RPMI7951 (cell line): ENCODE data around the gene BCL6B. TPM values are rescaled to one million over a fixed set of nuclear protein-coding genes. Genes with fewer than 3 reads are reported as not detected.
"Not testable (repeated sequence)": the region's sequence is repeated elsewhere in the genome, so short reads cannot be mapped to it uniquely, and the experiment has no call there.

Experiments used
- DNase-seq: peaks from one replicate; pipeline ENCODE4 v3.0.0-alpha.2; 2012; ENCODE audit warnings: low read depth
- total RNA-seq: library from RNA; depleted of rRNA; stranded (reverse); fragments of >200 nt; shearing (Covaris generic); gene quantifications from 2 replicates; pipeline ENCODE4 v1.2.3, GENCODE V29; 2014; rRNA removed

Gene BCL6B, protein sequence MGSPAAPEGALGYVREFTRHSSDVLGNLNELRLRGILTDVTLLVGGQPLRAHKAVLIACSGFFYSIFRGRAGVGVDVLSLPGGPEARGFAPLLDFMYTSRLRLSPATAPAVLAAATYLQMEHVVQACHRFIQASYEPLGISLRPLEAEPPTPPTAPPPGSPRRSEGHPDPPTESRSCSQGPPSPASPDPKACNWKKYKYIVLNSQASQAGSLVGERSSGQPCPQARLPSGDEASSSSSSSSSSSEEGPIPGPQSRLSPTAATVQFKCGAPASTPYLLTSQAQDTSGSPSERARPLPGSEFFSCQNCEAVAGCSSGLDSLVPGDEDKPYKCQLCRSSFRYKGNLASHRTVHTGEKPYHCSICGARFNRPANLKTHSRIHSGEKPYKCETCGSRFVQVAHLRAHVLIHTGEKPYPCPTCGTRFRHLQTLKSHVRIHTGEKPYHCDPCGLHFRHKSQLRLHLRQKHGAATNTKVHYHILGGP
- not detected in 2 replicates for total RNA-seq

DNA sequence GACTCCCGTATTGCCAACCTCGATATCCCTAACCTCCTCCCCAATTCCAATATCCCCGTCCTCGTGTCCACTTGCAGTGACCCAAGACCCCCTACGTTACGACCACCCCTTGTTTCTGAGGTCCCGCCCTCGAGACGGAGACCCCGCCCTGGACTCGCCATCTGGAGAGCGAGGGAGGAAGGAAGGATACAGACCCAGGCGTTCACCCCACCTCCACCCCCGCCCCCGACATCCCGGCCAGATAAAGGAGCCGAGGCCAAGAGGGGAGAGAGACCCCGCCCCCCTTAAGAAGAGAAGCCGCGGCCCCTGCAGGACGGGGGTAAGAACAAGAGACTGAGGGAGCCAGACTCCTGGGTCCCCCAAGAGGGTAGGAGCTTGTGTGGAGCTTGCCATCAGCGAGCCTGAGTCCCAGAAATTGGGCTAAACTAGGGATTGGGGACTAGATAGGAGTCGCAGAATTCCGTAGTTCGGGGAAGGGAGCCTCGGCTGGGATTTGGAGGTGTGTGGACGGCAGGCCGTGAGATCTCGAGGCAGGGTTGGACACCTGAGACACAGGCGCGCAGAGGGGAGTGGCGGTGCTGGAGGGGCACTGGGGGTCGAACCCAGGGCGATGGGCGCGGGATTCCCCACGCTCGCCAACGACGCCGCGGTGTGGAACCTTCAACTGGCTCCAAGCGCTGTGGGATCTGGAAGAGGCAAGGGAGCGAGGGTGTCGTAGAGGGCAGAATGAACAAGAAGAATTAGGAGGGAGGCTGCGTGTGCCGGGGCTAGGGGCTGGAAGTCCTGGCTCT, at the start of gene BCL6B:
Gene BCL6B (plus strand): TSS at position 270 of the 791 bp plus-strand sequence. CDS start 622 bp downstream, outside the sequence.
- no peak for DNase-seq

DNA sequence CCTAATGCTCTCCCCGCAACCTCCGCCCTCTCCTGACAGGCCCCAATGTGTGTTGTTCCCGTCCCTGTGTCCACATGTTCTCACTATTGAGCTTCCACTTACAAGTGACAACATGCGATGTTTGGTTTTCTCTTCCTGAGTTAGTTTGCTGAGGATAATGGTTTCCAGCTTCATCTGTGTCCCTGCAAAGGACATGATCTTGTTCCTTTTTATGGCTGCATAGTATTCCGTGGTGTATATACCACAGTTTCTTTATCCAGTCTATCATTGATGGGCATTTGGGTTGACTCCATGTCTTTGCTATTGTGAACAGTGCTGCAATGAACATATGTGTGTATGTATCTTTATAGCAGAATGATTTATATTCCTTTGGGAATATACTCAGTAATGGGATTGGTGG, 43.4 kb upstream of the BCL6B start:
- not testable (repeated sequence) for DNase-seq

DNA sequence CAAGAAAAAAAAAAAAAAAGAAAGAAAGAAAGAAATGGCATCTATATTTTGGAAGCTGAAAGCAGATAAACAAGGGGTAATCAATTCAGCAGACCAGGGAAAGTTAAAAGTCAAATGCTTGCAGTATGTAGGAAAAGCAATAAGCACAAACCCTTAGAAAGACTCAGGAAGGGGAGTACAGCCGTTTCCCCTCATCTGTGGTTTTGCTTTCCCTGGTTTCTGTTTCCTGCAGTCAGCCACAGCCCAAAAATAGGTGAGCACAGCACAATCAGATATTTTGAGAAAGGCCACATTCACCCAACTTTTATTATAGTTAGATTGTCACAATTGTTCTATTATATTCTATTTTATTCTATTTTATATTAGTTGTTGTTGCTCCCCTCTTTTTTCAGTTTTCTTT, 41.4 kb upstream of the BCL6B start:
- DNase-seq, result no peak

DNA sequence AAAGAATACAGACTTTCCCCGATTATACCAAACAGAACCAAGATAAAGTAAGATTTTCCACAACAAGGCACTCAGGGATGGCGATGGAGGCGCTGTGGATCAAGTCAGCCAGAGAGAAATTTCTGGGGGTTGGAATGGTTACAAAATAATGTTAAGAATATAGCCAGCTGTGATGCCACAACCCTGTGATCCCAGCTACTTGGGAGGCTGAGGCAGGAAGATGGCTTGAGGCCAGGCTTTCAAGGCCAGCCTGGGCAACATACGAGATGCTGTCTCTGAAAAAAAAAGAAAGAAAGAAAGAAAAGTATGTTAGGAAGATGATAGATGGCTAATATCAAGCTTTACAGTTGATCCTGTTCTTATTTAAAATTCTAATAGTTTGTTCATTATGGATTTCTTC, 37.6 kb upstream of the BCL6B start:
- DNase-seq, result no peak

DNA sequence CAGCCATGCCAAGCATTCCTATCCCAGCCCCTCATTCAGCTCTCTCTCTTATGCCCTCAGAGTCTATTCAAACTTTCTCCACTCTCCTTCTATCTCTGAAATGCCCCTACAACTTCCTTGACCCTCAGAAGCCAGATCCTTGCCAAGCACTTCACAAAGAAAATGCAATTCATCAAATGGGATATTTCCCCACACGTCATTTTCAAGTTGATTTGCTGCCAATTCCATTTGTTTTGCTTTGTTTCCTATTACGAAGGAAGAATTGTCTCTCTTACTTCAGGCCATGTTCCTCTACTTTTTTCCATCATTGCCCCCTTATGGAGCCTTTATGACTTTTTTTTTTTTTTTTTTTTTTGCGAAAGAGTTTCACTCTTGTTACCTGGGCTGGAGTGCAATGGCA, 36.2 kb upstream of the BCL6B start:
- DNase-seq, result no peak

DNA sequence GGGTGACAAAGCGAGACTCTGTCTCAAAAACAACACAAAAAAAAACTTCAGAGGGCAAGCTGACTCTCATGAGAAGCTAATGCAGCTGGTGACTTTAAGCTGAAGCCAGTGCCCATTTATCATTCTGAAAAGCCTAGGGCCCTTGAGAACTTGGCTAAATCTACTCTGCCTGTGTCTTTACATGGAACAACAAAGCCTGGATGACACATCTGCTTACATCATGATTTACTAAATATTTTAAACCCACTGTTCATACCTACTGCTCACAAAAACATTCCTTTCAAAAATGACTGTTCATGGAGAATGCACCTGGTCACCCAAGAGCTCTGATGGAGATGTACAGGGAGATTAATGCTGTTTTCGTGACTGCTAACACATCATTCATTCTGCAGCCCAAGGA, 33.1 kb upstream of the BCL6B start:
- no peak for DNase-seq

DNA sequence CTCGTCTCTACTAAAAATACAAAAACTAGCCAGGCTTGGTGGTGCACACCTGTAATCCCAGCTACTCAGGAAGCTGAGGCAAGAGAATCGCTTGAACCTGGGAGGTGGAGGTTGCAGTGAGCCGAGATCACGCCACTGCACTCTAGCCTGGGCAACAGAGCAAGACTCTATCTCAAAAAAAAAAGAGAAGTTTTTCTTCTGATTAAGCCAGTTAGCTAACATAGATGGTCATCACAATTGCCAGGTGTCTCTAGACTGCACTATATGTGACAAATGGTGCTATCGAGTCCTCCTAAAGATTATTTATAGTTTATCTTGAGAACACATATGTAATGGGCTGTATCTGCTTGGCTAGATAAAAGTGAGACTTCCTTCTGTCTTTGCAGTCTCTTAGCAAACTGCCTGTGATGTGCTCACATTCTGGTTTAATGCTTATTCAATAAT, 29.2 kb upstream of the BCL6B start:
- not testable (repeated sequence) for DNase-seq

DNA sequence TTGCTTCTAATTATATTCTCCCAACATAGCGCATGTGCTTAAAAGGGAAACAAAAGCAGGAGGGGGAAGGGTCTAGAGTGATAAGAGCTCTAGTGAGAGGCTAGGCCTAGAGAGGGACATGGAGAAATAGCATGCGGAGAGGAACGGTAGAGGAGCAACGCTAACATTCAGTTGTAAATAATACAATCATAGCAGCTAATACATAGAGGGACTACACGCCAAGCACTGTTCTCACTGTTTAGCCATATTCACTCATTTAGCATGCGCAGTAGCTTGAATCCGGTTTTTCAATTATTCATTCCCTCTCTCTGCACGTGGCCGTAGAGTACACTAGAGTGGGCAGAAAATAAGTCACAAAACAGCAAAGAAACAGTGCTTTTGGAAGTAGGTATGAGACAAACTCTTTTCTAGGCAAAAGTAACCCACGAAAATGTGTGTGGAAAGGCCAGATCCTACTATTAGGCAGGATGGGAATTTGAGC, 28.7 kb upstream of the BCL6B start:
- no peak for DNase-seq

DNA sequence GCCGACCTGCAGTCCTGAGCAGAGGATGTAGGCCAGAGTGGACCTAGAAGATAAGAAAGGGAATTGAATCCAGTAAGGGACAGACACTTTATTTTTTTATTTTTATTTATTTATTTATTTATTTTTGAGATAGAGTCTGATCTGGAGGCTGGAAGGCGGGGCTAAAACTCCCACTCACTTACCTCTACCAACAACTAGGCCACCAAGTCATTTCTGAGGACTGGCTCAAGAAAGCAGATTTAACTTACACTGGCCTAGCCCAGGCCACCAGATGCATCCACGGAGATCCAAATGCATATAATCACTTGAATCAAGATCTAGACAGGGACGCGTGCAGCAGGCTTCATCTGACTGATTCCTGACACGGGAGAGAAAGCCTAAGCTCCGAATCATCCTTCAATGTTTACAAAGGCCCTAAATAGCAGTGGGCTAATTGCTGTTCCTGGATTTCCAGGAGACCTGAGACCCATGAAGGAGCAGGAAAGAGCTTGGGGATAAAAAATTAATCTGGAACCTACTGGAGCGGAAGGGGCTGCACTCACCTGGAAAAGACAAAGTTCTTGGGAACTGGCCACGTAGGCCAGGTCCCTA, 28.1 kb upstream of the BCL6B start:
- DNase-seq, result no peak

DNA sequence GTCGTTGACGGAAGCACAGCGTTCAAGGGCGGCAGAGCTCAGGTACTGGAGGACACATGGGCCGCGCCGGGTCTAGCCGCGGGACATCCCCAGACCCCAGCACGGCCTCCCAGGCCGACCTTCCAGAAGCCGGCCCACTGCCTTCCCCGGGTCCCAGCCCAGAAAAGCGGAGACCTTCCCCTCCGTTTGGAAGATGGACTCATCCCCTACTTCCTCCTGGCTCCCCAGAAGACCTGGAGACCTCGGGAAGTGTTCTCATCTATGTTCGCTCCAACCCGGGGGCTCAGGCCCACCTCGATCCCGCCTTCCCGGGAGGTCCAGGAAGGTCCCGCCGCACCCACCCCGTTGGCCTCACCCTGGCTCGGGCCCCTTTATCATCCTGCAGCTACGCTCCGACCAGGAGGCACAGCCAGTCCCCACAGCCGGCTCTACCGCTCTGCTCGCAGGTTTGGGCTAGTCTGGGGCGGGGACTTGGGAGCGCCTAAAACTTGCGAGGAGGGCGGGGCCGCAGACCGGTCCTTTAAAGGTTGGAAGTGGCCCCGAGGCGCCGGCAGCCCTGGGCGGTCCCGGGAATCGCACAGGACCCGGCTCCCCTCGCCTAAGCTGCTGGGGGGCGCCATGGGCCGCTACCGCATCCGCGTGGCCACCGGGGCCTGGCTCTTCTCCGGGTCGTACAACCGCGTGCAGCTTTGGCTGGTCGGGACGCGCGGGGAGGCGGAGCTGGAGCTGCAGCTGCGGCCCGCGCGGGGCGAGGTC, 27.2 kb upstream of the BCL6B start, which contains the start of gene ALOX12:
Gene ALOX12 (plus strand): TSS at position 550 of the 756 bp plus-strand sequence. CDS start 69 bp downstream, at position 619.
- DNase-seq, result no peak

DNA sequence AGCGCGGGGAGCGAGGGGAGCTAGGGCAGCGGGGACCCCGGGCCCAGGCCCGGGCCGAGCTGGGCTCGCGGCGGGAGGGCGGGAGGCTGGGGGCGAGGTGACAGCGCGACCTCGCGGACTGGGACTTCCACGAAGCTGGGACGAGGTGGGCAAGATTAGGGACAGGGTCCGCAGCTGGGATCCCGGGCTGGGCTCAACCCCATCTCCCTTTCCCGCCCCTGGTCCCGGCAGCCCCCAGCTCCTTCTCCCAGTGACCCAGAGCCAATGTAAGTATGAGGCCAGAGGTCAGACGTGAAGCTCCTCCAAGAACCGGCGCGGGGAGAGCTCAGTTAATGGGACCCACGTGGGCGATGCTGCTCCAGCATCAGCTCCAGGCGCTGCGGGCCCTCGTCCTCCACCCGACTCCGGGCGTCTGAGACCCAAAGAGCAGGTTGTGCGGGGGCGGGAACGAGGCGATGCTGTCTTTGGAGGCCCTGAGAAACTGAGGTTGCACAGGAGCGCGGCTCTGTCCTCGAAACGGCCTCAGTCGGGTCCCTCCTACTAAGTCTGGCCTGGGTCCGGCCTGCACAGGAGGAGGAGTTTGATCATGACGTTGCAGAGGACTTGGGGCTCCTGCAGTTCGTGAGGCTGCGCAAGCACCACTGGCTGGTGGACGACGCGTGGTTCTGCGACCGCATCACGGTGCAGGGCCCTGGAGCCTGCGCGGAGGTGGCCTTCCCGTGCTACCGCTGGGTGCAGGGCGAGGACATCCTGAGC, 26.4 kb upstream of the BCL6B start:
- DNase-seq, result no peak

DNA sequence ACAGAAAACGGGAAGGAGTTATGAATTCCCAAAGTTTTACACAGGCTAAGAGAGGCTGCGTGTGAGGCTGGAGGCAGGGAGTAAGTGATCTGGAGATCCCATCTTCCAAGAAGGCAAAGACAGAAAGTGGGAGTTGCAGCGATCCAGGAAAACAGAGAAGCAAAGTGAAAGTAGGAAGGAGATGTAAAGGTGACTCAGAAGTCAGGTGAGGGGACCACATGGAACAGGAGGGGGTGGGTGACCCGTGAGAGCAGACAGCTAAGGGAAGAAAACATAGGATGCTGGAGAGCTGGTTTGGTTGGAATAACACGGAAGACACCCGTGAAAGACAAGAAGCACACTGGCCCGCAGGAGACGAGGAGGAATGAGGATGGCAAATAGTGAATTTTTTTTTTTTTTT, 25.7 kb upstream of the BCL6B start:
- DNase-seq, result no peak

DNA sequence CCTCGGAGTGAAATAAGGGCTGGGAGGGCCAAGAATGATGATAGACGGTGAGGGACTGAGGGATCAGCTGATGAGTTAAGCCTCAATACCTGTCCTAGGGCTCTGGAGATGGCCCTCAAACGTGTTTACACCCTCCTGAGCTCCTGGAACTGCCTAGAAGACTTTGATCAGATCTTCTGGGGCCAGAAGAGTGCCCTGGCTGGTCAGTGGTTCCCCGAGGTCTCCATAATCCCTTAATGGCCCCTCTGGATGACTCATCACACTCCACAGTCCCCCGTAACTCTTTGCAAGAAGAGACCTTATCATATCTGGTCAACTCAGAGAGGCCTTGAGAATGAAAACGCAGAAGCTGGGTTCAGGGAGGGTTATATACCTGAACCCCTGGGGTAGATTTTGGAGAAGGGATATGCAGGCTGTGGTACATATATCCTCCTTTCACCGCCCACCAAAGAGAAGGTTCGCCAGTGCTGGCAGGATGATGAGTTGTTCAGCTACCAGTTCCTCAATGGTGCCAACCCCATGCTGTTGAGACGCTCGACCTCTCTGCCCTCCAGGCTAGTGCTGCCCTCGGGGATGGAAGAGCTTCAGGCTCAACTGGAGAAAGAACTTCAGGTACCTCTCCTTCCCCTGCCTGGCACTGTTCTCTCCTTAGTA, 23.9 kb upstream of the BCL6B start:
- no peak for DNase-seq

DNA sequence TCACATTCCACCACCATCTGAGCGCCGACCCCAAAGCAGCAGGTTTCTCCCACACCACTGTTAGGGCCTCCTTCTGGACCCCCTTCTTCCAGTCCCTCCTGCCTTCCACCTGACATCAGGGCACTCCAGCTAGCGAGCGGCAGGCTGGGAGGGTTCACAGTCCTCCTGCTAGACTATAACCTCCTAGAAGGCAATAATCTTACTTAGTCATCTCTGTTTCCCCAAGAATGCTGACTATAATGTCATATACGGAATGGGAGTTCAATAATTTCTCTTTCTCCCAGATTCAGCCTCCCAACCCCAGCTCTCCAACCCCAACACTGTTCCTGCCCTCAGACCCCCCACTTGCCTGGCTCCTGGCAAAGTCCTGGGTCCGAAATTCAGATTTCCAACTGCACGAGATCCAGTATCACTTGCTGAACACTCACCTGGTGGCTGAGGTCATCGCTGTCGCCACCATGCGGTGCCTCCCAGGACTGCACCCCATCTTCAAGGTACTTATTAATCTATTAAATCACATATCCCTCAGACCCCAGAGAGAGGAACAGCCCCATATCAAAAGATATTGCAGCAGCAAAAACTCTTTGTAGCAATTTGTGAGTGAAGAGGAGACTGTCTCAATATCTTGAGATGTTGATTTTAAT, 21.4 kb upstream of the BCL6B start:
- DNase-seq, result no peak

DNA sequence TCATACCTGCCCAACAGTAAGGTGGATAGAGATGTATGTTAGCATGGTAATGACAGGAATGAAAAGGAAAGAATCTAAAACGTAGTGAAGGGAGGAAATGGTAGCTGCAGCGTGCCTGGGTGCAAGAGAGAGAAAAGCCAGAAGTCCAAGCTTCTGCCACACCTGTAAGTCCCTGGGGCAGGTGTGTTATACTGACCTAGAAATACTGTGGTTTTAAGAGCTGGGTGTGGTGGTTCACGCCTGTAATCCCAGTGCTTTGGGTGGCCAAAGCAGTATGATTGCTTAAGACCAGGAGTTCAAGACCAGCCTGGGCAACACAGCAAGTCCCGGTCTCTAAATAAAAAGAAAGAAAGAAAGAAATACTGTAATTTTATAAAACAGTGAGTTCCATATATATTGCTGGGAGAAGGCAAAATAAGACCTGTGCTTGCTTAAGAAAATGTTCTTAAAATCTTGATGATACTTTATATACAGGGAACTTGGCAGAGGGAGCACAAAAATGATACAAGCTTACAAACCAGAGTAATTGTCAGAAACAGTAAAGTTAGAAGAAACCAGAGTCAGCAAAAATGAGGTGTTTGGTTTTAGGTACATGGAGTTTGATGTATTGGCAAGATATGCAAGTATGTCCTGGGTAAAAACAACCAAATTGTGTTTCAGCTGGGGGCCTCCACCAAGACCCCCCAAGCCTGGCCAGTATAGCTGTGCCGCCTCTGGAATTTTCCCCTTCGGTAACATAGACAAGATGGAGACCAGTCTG, 20.4 kb upstream of the BCL6B start:
- no peak for DNase-seq

DNA sequence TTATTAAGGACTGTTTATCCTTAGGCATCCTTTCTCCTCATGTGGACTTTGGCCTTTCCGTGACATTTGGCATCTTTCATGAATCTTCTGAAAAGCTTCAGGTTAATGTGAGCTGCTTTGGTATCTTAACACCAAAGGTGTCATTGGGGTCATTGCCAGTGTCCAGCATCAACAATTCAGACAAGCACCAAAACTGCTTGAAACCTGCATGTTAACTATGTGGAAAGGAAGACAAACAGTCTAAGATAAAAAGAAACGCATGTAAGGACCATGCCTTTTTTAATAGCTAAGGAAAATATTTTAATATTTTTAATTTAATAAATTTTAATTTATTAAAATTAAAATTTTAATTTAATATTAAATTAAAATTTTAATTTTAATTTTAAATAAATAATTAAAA, 19.1 kb upstream of the BCL6B start:
- no peak for DNase-seq

DNA sequence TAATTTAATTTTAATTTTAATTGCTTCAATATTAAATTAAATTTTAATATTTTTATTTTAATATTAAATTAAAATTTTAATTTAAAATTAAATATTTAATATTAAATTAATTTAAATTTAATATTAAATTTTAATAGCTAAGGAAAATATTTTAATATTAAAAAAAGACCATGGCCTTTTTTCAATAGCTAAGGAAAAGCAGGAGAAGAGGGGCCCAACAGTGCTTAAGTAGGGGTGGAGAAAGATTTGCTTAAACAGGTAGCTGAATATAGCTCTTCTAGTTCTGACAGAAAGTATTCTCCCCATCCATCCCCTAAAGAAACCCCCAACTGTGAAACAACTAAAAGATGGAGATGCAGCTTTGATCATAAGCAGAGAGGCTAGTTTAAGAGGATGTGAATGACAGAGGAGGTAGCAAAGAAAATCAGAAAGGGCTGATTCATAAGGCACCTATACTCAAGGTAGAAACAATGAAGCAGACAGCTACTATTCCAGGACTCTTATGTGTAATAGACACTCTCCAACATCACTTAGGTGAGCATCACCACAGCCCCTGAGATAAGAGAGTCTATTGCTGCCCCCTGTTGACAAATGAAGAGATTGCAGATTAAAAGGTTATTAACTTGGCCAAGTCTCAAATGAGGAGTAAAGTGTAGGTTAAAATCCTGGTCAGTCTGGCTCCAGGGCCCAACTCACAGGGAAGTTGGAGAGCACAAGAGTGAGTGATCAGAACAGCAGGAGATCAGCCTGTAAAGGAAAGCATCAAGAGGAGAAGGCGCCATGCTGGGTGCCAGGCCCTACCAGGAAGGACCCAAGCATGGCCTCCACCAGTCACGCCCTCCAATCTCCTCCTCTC, 18.2 kb upstream of the BCL6B start:
- peak; percentile 59 for DNase-seq

DNA sequence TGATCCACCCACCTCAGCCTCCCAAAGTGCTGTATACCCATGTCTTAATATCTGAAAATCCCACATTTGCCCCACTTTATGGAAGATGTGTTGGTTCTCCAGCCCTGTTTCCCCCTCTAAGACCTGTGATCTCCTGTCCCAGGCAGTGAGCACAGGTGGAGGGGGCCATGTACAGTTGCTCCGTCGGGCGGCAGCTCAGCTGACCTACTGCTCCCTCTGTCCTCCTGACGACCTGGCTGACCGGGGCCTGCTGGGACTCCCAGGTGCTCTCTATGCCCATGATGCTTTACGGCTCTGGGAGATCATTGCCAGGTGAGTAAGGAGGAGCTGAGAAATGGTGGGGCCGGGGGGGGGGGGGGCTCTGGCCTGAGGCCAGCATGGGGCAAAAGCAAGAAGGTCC, 17.1 kb upstream of the BCL6B start:
- no peak for DNase-seq
